ACHN (cell line): ENCODE data around the gene NDUFAF8.
A peak's percentile ranks its signal among the peaks of the same experiment; 100 is the strongest.

Experiments used
- DNase-seq: peaks from one replicate; pipeline ENCODE4 v3.0.0-alpha.2; 2015
- in situ Hi-C: cut with HindIII; loops from 2 replicates; pipeline ENCODE4 v1.10.0; 2017; ENCODE audit warnings: low sequenced_read_pairs, low pct_ligation_motif_present, low pct_unique_long_range_greater_than_20kb

NDUFAF8 gene

DNA sequence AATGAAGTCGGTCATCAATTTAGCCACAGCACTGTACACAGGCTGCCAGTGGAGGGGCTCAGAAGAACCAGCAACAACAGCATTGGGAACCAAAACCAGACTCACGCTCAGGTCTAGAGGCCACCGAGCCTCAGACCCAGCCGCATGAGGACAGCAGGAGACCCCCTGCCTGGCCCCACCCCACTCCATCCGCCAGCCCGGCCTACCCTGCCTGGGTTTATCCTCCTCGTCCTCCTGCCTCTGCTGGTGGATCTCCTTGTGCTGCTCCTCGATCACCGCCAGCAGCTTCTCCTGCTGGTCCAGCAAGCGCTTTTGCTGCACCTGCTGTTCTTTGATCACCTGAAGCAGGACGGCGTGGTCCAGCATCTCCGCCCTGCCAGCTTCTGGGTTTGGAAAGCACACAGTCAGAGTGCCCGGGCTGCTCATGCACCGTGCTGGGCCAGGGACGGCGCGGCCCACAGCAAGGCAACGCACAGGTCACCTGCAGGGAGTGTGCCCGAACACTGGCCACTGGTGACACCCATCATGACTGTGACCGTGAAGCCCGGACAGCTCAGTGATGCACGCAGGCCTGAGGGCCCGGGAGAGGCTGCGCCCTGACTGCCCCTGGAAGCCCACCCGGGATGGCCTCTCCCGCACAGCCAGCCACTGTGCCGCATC lies 7.7 kb downstream of the NDUFAF8 start:
- in situ Hi-C loops: no loop called here
- no peak for DNase-seq

DNA sequence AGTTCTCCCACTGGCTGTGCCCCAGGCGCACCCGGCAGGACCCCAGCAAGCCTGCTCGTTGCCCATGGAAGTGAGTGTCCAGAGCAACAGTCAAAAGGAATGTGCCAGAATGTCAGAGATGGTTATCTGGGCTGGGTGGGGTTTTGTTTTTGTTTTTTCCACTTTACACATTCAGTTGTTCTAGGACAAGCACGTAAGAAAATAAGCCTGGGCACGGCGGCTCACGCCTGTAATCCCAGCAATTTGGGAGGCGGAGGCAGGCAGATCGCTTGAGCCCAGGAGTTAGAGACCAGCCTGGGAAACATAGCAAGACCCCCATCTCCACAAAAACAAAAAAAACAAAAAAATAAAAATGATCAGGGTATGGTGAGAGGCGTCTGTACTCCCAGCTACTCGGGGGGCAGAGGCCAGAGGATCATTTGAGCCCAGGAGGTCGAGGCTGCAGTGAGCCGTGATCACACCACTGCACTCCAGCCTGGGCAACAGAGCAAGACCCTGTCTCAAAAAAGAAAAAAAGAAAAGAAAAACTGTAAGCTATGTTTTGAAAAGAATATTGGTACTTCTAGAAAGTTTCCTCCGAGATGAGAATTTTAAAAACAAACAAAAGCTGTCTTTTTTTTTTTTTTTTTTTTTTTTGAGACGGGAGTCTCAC lies 8.3 kb downstream of the NDUFAF8 start:
- in situ Hi-C loops: no loop called here
- no peak for DNase-seq

DNA sequence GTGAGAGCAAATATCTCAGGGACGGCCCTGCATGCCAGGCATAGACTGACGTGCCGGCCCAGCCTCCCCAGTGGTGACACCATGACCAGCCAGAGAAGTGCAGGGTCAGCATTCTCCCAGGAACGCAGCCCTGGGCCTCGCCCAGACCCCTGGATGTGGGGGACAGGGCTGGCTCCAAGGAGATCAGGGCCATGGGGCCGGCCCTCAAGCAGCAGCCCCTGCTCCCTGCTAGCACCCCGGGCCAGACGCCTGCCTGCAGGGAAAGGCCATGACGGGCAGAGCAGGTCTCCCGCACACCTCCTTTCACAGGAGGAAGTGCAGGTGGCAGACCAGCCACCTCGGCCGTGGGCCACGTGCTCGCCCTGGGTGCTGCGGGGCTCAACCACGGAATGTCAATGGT lies 9.5 kb downstream of the NDUFAF8 start:
- no peak for DNase-seq
- in situ Hi-C loops: no loop called here

DNA sequence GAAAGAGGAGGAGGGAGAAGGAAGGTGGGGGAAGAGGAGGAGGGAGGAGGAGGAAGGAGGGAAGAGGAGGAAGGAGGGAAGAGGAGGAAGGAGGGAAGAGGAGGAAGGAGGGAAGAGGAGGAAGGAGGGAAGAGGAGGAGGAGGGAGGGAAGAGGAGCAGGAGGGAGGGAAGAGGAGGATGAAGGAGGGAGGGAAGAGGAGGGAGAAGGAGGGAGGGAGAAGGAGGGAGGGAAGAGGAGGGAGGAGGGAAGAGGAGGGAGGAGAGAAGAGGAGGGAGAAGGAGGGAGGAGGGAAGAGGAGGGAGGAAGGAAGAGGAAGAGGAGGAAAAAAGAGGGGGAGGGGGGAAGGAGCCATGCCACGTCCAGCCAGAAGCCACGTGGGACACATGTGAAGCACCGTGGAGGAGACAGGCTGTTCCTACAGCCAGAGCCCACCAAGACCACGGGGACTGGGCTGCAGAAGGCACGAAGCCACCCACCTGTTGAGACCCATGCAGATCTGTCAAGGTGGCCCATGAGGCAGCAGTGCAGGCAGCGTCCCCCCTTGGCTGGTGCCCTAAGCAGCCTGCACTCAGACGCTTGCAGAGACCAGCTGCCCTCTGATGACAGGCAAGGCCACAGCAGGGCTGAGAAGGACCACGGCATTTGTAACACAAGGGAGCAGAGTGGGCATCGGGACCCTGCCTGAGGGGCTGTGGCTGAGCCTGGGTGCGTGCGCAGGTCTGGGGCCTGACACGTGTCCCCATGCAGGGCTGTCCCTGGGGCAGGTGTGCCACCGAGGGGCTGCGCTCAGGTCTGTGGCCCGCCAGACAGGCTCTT lies 10.3 kb downstream of the NDUFAF8 start:
- DNase-seq: peak; percentile 42
- in situ Hi-C loops: no loop called here

DNA sequence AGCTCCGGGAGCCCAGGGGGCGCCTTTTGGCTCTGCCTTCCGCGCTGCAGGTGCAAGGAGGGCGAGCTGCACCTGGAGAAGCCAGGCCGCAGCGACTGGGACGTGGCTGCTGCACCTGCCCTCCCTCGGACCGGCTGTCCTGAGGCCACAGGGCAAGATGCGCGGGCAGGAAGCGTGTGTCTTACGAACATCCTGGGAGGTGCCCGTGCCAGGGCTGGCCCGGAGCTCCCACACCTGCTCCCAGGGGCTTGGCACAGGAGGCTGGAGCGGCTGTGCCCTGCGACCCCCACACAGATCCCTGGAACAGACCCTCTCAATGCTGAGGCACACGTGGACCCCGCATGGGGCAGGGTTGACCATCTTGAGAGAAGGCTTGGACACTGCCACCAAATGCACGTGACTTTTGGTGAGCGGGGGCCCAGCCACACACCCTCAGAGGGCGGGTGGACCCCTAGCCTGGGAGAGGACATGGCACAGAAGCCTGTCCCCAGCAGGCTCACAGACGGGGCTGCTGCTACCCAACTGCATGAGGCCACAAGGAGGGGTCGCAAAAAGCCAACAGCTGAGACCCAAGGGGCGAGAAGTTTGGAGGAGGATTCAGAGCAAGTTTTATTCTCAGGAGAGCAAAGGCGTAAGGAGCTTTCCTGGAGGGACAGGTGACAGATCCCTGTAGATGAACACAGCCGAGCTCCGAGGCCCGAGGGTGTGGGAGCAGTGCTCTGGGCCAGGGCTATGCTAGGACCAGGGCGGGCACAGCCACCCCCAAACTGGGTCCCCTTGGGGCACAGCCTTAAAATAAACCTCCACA lies 11.4 kb downstream of the NDUFAF8 start:
- in situ Hi-C loops: no loop called here
- DNase-seq: no peak

DNA sequence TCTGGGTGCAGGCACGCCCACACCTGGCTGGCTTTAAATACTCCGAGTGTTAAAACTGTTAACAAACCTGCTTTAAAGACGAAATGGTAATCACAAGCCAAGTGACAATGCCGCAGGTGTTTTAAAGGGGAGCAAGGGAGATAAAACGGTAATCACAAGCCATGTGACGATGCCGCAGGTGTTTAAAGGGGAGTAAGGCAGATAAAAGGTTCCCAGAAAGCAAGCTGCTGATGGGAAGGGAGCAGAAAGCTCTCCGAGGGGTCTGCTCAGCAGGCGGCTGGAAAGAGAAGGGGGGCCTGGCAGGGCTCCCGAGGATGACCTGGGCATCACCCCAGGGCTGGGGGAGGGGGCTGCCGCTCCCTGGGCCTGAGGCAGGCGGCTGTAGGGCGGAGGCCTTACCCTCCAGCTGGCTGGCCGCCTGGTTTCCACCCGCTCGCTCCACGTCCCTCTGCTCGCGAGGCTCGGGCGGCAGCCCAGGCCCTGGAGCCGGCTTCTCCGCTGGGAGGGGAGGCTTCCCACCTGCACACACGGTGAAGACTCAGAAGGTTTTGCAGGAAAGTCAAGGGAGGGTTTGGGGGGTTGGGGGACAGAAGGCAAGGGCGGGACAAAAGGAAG lies 12.1 kb downstream of the NDUFAF8 start:
- no peak for DNase-seq
- in situ Hi-C loops: no loop called here

DNA sequence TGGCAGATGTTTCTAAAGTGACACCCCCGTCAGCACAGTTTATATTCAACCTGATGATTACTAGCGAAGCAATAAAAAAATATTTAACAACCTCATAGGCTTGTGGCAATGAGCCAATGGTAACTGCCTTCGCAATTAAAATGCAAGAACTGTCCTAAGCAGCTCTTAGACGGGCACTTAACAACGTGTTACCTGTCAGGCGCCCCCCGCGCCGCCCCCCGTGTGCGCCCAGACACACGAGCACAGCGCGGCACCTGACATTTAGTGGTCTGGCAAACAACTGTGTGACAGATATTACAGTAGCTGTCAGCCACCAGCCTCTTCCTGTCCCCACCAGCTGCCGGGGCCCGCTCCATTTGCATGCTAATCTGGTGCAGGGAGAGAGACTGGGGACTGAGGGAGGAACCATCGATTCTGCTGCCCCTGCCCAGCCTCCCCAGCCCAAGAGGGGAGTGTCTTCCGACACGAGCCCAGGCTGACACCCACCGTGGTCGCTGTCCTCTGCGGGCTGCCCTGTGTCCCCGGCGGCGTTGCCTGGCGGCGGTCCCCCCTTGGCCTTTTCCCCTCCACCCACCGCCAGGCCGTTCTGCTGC lies 12.7 kb downstream of the NDUFAF8 start:
- no peak for DNase-seq
- in situ Hi-C loops: no loop called here

DNA sequence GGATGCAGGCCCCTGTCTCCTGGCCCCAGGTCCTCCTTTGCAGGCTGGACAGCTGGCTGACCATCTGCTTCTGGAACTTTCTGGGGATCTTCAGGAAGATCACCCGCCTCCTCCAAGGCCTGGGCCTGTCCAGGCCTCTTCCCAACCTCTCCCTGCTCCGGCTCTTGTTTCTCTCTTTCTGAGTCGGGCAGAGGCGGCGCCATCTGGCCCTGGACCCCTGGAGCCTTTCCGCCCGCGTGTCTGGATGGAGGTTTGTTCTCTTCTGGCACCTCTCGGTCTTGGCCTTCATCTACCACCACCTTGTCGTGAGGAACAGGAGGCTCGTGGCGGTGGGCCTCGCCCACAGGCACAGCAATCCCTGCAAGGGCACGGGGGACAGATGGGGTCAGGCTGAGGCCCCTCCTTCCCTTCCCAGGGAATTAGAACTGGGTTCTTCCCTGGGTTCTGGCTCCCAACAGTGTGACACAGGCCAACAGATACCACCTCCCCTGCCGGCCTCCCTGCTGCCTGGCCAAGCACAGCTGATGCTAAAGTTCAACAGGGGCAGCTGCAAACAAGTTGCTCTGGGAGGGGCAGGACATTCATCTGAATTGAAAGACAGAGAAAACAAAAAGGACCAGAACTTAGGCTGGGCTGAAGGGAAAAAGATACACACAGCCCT lies 13.3 kb downstream of the NDUFAF8 start:
- in situ Hi-C loops: no loop called here
- no peak for DNase-seq

DNA sequence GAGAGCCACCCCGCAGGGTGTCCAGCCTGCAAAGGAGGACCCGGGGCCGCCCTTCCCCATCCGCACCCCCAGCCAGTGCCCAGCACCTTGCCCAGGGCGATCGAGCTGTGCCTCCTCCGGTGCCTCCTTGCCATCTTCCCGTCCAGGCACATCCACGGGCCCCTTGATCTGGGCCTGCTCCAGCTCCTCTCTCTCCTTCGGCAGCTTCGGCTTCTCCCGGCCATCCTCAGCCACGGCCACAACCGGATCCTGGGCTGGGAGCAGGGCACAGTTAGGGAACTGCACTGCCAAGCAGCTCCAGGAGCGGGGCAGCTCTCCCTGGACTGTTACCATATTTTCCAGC lies 13.8 kb downstream of the NDUFAF8 start:
- in situ Hi-C loops: no loop called here
- DNase-seq: no peak

DNA sequence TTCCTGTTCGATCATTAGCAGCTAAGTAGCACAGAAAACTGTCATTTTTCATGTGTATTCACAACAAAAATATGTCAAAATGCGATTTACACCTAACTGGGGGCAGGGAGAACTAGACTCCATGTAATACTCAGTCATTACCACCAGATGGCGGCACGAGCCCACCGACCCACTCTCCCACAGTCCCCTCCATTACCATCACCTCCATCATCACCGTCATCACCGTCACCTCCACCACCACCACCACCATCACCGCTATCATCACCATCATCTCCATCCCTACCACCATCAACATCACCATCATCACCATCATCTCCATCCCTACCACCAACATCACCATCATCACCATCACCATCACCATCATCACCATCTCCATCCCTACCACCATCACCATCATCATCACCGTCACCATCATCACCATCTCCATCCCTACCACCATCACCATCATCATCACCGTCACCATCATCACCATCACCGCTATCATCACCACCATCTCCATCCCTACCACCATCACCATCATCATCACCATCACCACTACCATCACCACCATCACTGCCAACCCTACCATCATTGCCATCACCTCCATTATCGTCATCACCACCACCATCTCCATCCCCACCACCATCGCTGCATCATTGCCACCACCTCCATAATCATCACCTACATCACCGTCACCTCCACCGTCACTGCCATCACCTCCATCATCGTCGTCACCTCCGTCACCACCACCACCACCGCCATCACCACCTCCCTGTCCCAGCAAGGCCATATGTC lies 14.4 kb downstream of the NDUFAF8 start:
- in situ Hi-C loops: no loop called here

DNA sequence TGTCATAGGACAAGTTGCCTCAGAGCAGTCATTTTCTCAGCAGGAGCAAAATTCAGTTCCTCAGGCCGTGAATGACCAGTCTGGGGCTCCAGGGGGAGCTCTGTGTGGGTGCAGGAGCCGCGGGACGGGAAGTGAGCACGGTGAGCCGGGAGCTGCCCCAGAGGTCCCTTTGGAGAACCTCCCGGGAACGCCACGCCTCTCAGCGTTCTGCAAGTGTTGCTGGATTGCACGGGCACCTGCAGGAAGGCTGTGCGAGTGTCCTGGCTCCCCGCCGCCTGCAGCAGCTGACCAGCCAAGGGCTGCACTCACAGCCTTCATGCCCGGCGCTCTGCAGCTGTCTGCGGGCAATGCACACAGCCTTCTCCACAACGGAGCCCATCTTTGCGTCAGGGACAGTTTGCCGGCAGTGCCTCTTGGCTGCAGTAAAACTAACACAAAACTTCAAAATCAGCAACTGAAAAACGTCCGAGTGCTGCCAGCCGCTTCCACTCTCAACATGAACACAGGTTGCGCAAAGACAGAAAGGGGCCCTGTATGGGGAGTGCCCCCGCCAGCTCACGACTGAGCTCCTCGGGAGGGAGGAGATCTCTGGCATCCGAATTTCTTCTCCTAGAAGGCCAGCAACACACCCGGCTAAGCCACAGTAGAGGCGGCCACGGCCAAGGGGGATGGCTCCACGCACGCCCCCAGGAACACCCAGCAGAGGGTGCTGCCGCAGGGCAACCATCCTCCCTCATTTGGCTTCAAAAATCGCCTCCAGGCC lies 16.0 kb downstream of the NDUFAF8 start:
- in situ Hi-C loops: no loop called here
- peak; percentile 91 for DNase-seq

More for the DNA sequence above, 14.4 kb downstream of the NDUFAF8 start:
- DNase-seq: peak; percentile 35

DNA sequence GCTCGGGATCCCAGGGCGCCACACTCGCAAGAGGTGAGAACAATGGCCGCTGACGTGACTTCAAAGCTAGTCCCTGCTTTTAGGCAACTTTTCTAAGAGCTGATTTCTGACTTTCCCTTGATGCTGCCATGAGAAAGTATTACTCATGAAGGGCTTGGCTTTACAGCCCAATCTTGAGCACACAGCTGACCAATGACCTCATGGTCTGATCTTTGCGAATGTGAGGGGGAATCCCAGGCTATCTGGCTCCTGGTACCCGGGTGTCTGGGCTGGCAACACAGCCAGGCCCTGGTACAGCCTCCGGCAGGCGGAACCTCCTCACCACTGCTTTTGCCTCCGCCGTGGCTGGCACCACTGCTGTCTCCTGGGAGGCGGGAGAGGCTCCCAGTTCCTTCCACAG lies 17.5 kb downstream of the NDUFAF8 start:
- DNase-seq: peak; percentile 76
- in situ Hi-C loops: no loop called here

DNA sequence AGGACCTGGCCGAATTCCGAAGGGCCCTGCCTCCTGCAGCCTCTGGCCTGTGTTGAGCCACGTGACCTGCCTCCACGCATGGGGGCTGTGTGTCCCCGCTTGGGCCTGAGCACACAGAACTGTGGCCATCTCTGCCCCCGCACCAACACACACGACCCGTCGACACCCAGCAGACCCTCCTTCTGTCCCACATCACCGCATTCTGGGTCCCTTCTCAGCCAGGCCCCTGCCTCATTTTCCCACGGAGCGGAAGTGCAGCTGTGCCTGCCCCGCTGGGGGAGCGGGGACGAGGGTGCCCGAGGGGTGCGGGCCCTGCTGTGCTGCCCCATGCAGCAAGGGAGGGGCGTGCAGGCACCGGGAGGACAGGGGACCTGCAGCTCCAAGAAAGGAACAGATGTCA lies 18.4 kb downstream of the NDUFAF8 start:
- no peak for DNase-seq
- in situ Hi-C loops: no loop called here

DNA sequence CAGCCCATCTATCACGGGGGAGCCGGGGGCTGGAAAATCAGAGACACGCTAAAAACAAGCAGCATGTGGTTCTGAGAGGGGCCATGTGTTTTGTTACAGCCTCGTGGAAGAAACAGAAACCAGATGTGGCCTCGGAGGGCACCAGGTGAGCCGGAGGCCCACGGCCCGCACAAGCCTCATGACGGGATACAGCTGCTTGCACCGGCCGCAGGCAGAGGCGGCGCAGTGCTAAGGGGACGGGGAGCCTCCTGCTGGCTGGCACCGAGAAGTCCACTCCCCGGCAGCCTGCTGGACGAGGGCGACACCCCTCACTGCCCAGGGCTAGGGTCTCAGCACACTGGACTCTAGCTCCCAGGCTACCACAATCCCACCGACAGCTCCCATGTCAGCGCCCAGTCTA lies 19.2 kb downstream of the NDUFAF8 start:
- no peak for DNase-seq
- in situ Hi-C loops: no loop called here

DNA sequence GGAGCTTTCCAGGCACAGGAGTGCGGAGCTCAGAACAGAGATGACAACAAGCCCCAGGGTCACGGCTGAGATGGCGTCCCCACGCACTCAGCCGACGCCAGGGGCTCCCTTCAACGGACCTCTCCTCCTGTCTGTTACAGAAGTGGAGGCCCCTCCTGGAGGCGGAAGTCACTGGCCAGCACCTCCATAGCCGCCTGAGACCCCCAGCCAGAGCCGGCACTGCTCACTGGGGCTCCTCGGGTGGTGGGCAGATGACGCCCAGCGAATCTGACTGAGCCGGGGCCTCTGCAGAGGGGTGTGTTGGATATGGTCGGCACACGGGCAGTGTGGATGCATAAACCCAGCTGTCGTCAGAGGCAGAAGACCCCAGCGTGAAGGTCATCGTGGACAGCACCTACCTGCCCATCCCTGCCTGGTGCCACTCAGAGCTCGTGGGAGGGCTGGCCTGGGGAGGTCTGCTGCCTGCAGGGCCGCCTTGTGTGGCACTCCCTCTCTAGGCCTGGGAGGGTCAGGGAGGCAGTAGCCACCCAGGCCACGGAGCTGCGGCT lies 20.0 kb downstream of the NDUFAF8 start:
- in situ Hi-C loops: no loop called here
- DNase-seq: no peak

DNA sequence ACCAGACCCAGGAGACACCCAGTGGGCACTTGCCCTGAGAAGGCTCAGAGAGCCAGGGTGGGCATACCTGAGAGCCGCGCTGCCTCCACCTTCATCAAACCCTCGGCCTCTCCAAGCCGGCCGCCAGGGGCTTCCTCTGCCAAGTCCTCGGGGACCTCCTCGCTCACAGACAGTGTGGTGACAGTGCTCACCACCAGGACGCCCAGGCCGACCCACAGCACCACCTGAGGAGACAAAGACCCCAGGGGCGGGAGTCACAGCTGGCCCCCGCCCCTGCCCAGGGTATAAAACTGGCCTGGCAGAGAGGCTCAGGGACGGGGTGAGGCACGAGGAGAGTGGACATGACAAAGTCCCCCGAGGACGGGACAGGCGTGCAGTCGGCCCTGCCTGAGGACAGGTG lies 21.1 kb downstream of the NDUFAF8 start:
- in situ Hi-C loops: no loop called here

More for the DNA sequence above, 21.1 kb downstream of the NDUFAF8 start:
- DNase-seq: no peak
